ENCODE measurements around the gene CWC27. TPM values are rescaled to one million over a fixed set of nuclear protein-coding genes. Genes with fewer than 3 reads are reported as not detected.

CWC27 gene
- total and polyA plus RNA-seq, 8 donors = 5.8 to 25.7 (median 14.3) TPM; not detected in 1

DNA sequence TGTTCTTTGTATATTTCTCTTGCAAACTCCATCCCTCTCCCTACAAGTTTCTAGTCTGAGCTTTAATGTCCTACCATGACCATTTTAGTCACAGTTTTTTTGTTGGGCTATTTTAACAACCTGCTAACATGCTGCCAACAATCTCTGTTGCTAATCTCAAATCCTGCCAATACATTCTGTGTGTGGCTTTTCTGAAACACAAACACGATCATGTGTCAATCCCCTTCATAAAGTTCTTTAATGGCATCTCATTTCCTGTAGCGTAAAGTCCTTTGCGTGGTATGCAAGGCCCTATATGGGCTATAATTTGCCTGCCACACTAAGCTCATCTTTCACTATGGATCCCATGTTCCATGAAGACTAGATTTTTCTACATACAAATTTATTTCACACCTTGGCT lies 180.6 kb downstream of the CWC27 start:
- Histone ChIP-seq H3K4me1 (peaks cover 0 to 18% (median 7%) of the 10 kb centered on the region in 4 donors), H3K36me3 (no peaks in the 10 kb centered on the region), H3K27me3 (no peaks in the 10 kb centered on the region), H3K27ac (no peak overlapping the region), H3K9me3 (no peaks in the 10 kb centered on the region), H3K4me3 (no peak overlapping the region)
- WGBS, 5 donors = 70 to 74% (median 73%) methylated on average over 3 of the region's 3 CpGs
- intact Hi-C loops (cut with DNase I; ENCODE audit: low total_unique reads) = no loop called here
- TF ChIP-seq POLR2A (IDR thresholded peaks at IDR 0.05) (no peak), EP300 (IDR thresholded peaks at IDR 0.05) (no peak), POLR2AphosphoS5 (IDR thresholded peaks at IDR 0.05) (no peak)
- TF ChIP-seq, protein P1, sequence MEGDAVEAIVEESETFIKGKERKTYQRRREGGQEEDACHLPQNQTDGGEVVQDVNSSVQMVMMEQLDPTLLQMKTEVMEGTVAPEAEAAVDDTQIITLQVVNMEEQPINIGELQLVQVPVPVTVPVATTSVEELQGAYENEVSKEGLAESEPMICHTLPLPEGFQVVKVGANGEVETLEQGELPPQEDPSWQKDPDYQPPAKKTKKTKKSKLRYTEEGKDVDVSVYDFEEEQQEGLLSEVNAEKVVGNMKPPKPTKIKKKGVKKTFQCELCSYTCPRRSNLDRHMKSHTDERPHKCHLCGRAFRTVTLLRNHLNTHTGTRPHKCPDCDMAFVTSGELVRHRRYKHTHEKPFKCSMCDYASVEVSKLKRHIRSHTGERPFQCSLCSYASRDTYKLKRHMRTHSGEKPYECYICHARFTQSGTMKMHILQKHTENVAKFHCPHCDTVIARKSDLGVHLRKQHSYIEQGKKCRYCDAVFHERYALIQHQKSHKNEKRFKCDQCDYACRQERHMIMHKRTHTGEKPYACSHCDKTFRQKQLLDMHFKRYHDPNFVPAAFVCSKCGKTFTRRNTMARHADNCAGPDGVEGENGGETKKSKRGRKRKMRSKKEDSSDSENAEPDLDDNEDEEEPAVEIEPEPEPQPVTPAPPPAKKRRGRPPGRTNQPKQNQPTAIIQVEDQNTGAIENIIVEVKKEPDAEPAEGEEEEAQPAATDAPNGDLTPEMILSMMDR (IDR thresholded peaks at IDR 0.05) = no peak
- DNase-seq = no peak

DNA sequence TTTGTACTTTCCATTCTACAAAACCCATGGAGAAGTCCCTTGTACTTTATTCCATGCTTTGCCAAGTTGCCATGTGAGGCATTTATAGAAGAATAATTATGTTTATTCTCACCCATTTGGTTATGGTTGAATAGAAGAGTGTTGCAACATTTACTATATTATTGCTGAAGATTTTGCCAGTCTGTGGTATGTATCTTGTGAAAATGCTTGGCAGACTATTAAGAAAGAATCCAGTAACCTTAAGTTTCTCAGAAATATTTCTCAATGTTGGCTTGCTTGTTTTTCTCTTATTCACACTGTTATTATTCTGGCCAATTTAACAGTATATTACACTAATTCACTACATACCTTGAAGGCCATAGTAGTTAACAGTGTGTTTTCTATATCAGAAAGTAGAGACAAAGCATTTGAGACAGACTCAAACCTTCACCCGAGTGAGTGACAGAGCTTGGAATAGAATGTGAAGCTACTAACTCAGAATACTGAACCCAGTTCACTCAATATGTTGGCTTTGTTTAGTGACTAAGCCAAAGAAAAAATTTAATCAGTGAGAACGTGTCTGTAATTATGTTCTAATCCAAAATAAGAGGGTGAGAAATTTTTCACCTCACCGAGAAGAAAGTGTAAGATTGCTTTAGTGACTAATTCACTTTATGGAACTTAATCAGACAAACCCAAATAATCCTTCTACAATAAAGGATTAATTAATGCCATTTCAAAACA lies 184.4 kb downstream of the CWC27 start:
- WGBS, 5 donors = 70 to 94% (median 90%) methylated on average over 3 of the region's 3 CpGs
- peaks cover 0 to 5% (median 0%) of the 10 kb centered on the region in 4 donors for H3K4me1 ChIP-seq
- no peaks in the 10 kb centered on the region for H3K9me3 ChIP-seq
- intact Hi-C loops (cut with DNase I; ENCODE audit: low total_unique reads) = no loop called here
- DNase-seq = no peak
- TF ChIP-seq POLR2A (IDR thresholded peaks at IDR 0.05) = no peak
- TF ChIP-seq POLR2AphosphoS5 (IDR thresholded peaks at IDR 0.05) = no peak
- TF ChIP-seq, protein P1 (IDR thresholded peaks at IDR 0.05) = no peak
- TF ChIP-seq EP300 (IDR thresholded peaks at IDR 0.05) = no peak
- no peak overlapping the region for H3K27ac ChIP-seq
- H3K36me3 ChIP-seq = no peaks in the 10 kb centered on the region
- no peaks in the 10 kb centered on the region for H3K27me3 ChIP-seq
- no peak overlapping the region for H3K4me3 ChIP-seq

DNA sequence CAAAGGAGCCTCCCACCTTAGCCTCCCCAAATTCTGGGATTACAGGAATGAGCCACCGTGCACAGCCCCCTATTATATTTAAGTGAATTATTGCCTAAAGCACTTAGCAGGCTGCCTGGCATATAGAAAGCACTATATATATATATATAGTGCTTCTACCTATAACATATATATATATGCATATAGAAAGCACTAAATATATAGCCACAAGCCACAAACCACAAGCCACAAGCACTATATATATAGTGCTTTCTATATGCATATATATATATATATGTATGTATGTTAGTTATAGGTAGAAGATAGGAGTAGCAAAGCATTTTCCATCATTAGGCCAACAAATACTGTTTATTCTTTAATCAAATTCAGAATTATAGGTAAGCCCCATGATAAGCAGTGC lies 185.8 kb downstream of the CWC27 start:
- Histone ChIP-seq H3K4me1 (no peaks in the 10 kb centered on the region), H3K27ac (no peak overlapping the region), H3K27me3 (no peaks in the 10 kb centered on the region), H3K9me3 (no peaks in the 10 kb centered on the region), H3K36me3 (no peaks in the 10 kb centered on the region), H3K4me3 (no peak overlapping the region)
- WGBS, 5 donors = 94 to 100% (median 100%) methylated on average over 1 of the region's 1 CpG
- no peak for DNase-seq
- intact Hi-C loops (cut with DNase I; ENCODE audit: low total_unique reads) = no loop called here
- no peak for TF ChIP-seq POLR2A (IDR thresholded peaks at IDR 0.05)
- TF ChIP-seq, protein P1 (IDR thresholded peaks at IDR 0.05) = no peak
- no peak for TF ChIP-seq EP300 (IDR thresholded peaks at IDR 0.05)
- TF ChIP-seq POLR2AphosphoS5 (IDR thresholded peaks at IDR 0.05) = no peak

DNA sequence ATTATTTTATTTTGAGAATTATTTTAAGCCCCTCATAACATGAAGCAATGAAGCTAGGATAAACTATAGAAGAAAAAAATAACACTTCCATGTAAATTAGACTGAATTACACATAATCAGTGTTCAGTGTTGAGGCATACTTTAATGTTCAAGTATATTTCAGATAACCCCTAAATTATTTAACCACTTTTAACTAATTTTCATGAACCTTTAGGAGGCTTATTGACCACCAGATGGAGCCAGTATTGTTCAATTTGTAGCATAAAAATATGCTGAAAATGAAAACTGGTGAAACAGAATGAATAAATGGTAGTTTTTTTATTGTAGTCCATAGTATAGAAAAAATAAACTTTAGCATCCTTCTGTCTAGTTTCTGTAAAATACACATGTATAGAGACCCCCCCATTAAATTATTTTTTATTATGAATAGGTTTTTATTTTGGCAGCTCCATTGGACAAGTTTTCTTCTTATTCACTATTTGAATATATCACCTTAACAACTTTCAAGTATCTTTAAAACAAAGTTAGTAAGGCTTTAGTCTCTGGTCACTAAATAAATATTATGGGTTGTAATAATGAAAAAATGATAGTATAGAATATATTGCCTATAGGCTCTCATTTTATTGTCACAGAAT lies 190.1 kb downstream of the CWC27 start:
- H3K9me3 ChIP-seq = peaks cover 0 to 17% (median 6%) of the 10 kb centered on the region in 4 donors
- no peaks in the 10 kb centered on the region for H3K4me1 ChIP-seq
- no peak overlapping the region for H3K4me3 ChIP-seq
- no peaks in the 10 kb centered on the region for H3K36me3 ChIP-seq
- no peaks in the 10 kb centered on the region for H3K27me3 ChIP-seq
- no peak overlapping the region for H3K27ac ChIP-seq
- intact Hi-C loops (cut with DNase I; ENCODE audit: low total_unique reads) = loop anchor here (5.0 kb wide), 1 partner anchor 523 kb away; the partner anchor contains the start of gene ADAMTS6
- peak in 1 of 2 donors; percentile 44 for DNase-seq
- TF ChIP-seq POLR2A (IDR thresholded peaks at IDR 0.05) = no peak
- TF ChIP-seq, protein P1 (IDR thresholded peaks at IDR 0.05) = peak in 4 of 7 experiments; percentile 19 to 37 (median 23)

Data from stomach (tissue), 9 donors.